Smooth muscle cell (in vitro differentiated cells): ENCODE measurements around the gene CABLES1. TPM values are rescaled to one million over a fixed set of nuclear protein-coding genes. Genes with fewer than 3 reads are reported as not detected.

Experiments
- DNase-seq: peaks from one replicate; lab custom pipeline; 2025; ENCODE audit not compliant: unreplicated experiment; lab: John Stamatoyannopoulos, UW
- H2AFZ ChIP-seq: fragments of 200-600 bp; sonication (generic); 2 replicates; pipeline ENCODE4 v1.6.0; 2016; ENCODE audit warnings: antibody characterized with exemption, low read depth, mild to moderate bottlenecking
- H3F3A ChIP-seq: fragments of 200-600 bp; sonication (generic); 2 replicates; pipeline ENCODE4 v1.6.0; 2017; ENCODE audit warnings: antibody characterized with exemption, low read depth
- H3K27ac ChIP-seq: fragments of 200-600 bp; sonication (generic); 2 replicates; pipeline ENCODE4 v1.5.1; 2016; ENCODE audit warnings: low read depth, mild to moderate bottlenecking
- H3K27me3 ChIP-seq: fragments of 200-600 bp; sonication (generic); 2 replicates; pipeline ENCODE4 v1.6.1; 2016; ENCODE audit warnings: low read depth, mild to moderate bottlenecking
- H3K36me3 ChIP-seq: fragments of 200-600 bp; sonication (generic); 2 replicates; pipeline ENCODE4 v1.5.1; 2016; ENCODE audit warnings: low read depth
- H3K4me1 ChIP-seq: fragments of 200-600 bp; sonication (generic); 2 replicates; pipeline ENCODE4 v1.5.1; 2016; ENCODE audit warnings: low read depth
- H3K4me2 ChIP-seq: fragments of 200-600 bp; sonication (generic); 2 replicates; pipeline ENCODE4 v1.6.0; 2016; ENCODE audit warnings: mild to moderate bottlenecking
- H3K4me3 ChIP-seq: fragments of 200-600 bp; sonication (generic); 2 replicates; pipeline ENCODE4 v1.5.1; 2016; ENCODE audit warnings: mild to moderate bottlenecking
- H3K79me2 ChIP-seq: fragments of 200-600 bp; sonication (generic); 2 replicates; pipeline ENCODE4 v1.6.0; 2016; ENCODE audit warnings: low read depth, mild to moderate bottlenecking
- H3K9ac ChIP-seq: fragments of 200-600 bp; sonication (generic); 2 replicates; pipeline ENCODE4 v1.6.0; 2016; ENCODE audit warnings: low read depth
- H3K9me3 ChIP-seq: fragments of 200-600 bp; sonication (generic); replicated peaks from 2 replicates; pipeline ENCODE4 v1.5.1; 2016; ENCODE audit warnings: low read depth
- H4K20me1 ChIP-seq: fragments of 200-600 bp; sonication (generic); 2 replicates; pipeline ENCODE4 v1.6.0; 2016; ENCODE audit warnings: low read depth
- WGBS: methylation state at CpG from one replicate; pipeline ENCODE4 v1.1.7; 2016; ENCODE audit warnings: low lambda C conversion rate; 5-methylcytosine and 5-hydroxymethylcytosine counted together
- polyA plus RNA-seq: library from polyadenylated mRNA; unstranded; fragments of >200 nt; fragmentation: Nextera tagmentation; extraction: Ambion mirVana; gene quantifications from 2 replicates; pipeline ENCODE4 v1.2.1, GENCODE V29; 2016
- total RNA-seq: library from RNA; depleted of rRNA; stranded (reverse); fragments of >200 nt; gene quantifications from 2 replicates; pipeline ENCODE4 v1.2.3, GENCODE V29; 2014
- TF ChIP-seq, protein P1 (sequence below): fragments of 200-600 bp; sonication (generic); IDR thresholded peaks from 2 replicates; pipeline ENCODE4 v1.5.1; 2017; ENCODE audit warnings: borderline replicate concordance, mild to moderate bottlenecking, antibody characterized with exemption; ENCODE audit not compliant: insufficient read depth, poor library complexity, severe bottlenecking

Gene CABLES1
- total and polyA plus RNA-seq, 2 experiments from 2014 or later = 1.2 to 2.4 TPM

DNA sequence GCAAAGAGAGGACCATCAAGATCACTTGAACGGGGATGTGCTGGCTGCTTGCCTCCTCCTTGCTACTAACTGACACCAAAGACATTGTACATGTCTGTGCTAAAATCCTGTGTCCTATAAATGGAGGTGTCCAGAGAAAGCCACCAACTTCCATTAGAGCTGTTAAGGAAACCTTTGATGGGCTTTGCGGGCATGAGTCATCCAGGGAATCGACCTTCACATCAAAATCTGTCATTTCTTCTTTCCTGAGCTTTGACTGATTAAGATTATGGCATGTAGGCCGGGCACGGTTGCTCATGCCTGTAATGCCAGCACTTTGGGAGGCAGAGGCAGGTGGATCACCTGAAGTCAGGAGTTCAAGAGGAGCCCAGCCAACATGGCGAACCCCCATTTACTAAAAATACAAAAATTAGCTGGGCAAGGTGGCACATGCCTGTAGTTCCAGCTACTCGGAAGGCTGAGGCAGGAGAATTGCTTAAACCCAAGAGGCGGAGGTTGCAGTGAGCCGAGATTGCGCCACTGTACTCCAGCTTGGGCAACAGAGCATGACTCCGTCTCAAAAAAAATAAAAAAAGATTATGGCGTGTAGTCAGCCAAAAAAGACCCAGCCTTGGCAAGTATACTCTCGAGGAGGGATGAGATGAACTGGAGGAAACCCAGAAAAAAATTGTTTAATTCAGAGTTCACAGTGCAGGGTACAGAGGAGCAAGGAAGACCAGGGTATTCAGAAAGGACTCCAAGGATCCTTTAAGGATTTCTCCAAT lies 115.8 kb downstream of the CABLES1 start:
- no peak overlapping the region for H3K4me3 ChIP-seq
- no peak overlapping the region for H3K27ac ChIP-seq
- no peaks in the 10 kb centered on the region for H3K9me3 ChIP-seq
- TF ChIP-seq, protein P1, sequence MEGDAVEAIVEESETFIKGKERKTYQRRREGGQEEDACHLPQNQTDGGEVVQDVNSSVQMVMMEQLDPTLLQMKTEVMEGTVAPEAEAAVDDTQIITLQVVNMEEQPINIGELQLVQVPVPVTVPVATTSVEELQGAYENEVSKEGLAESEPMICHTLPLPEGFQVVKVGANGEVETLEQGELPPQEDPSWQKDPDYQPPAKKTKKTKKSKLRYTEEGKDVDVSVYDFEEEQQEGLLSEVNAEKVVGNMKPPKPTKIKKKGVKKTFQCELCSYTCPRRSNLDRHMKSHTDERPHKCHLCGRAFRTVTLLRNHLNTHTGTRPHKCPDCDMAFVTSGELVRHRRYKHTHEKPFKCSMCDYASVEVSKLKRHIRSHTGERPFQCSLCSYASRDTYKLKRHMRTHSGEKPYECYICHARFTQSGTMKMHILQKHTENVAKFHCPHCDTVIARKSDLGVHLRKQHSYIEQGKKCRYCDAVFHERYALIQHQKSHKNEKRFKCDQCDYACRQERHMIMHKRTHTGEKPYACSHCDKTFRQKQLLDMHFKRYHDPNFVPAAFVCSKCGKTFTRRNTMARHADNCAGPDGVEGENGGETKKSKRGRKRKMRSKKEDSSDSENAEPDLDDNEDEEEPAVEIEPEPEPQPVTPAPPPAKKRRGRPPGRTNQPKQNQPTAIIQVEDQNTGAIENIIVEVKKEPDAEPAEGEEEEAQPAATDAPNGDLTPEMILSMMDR = no peak
- 83% methylated on average over 13 of the region's 13 CpGs for WGBS
- H3F3A ChIP-seq = no peaks in the 10 kb centered on the region
- no peaks in the 10 kb centered on the region for H4K20me1 ChIP-seq
- no peak for DNase-seq
- H3K4me1 ChIP-seq = no peaks in the 10 kb centered on the region
- no peaks in the 10 kb centered on the region for H3K27me3 ChIP-seq
- H3K4me2 ChIP-seq = no peak overlapping the region
- no peaks in the 10 kb centered on the region for H3K79me2 ChIP-seq
- no peaks in the 10 kb centered on the region for H3K36me3 ChIP-seq
- no peak overlapping the region for H2AFZ ChIP-seq
- H3K9ac ChIP-seq = no peak overlapping the region

DNA sequence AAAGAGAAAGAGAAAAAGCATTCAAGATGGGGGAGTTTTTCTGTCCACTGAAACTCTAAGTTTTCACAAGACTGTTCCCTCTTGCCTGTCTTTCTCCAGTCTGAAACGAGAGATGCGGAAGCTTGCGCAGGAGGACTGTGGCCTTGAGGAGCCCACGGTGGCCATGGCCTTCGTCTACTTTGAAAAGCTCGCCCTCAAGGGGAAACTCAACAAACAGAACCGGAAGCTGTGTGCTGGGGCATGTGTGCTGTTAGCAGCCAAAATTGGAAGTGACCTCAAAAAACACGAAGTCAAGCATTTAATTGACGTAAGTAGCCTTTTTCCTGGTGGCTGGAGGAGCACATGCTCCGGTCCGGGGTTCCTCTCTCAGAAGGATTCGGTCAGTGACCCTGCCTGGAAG lies 118.3 kb downstream of the CABLES1 start:
- H4K20me1 ChIP-seq = no peaks in the 10 kb centered on the region
- H3K4me1 ChIP-seq = peaks cover 3% of the 10 kb centered on the region
- no peak overlapping the region for H3K27ac ChIP-seq
- no peak overlapping the region for H3K4me3 ChIP-seq
- H3K36me3 ChIP-seq = no peaks in the 10 kb centered on the region
- no peaks in the 10 kb centered on the region for H3K27me3 ChIP-seq
- no peak for DNase-seq
- H3K9ac ChIP-seq = no peak overlapping the region
- no peaks in the 10 kb centered on the region for H3K9me3 ChIP-seq
- no peak overlapping the region for H2AFZ ChIP-seq
- TF ChIP-seq, protein P1 = no peak
- peaks cover 2% of the 10 kb centered on the region for H3F3A ChIP-seq
- no peak overlapping the region for H3K4me2 ChIP-seq
- H3K79me2 ChIP-seq = no peaks in the 10 kb centered on the region
- WGBS = 96% methylated on average over 12 of the region's 12 CpGs

DNA sequence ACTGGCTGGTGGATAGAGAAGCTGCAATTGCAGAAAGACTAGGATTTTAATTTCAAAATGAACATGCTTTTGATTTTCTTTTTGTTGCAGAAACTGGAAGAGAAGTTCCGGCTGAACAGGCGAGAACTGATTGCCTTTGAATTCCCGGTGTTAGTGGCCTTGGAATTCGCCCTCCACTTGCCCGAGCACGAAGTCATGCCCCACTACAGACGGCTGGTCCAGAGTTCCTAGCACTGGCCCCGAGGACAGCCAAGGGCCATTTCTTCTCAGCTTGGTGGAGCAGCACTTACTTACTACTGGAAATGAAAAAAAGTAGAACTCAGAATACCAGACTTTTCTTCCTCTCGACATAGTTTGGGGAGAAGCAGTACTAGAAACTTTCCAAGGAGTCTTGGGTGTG lies 121.9 kb downstream of the CABLES1 start:
- no peaks in the 10 kb centered on the region for H3K9me3 ChIP-seq
- H2AFZ ChIP-seq = no peak overlapping the region
- TF ChIP-seq, protein P1 = no peak
- peaks cover 9% of the 10 kb centered on the region for H3F3A ChIP-seq
- H3K27ac ChIP-seq = no peak overlapping the region
- H4K20me1 ChIP-seq = no peaks in the 10 kb centered on the region
- no peak overlapping the region for H3K9ac ChIP-seq
- peaks cover 26% of the 10 kb centered on the region for H3K4me1 ChIP-seq
- no peak for DNase-seq
- no peak overlapping the region for H3K4me2 ChIP-seq
- H3K79me2 ChIP-seq = no peaks in the 10 kb centered on the region
- 87% methylated on average over 9 of the region's 9 CpGs for WGBS
- no peaks in the 10 kb centered on the region for H3K27me3 ChIP-seq
- H3K36me3 ChIP-seq = no peaks in the 10 kb centered on the region
- H3K4me3 ChIP-seq = no peak overlapping the region
